B cell (primary cell): ENCODE data around the gene MARF1.

ENCODE experiments used
- CTCF ChIP-seq: fragments of 200-600 bp; IDR thresholded peaks from one replicate; pipeline ENCODE4 v1.8.0; 2022; ENCODE audit warnings: antibody characterized with exemption, mild to moderate bottlenecking
- EZH2 ChIP-seq: IDR thresholded peaks from 2 replicates; pipeline ENCODE4 v1.6.1; 2012; ENCODE audit warnings: borderline replicate concordance, low read depth, mild to moderate bottlenecking, moderate library complexity, low read length; ENCODE audit not compliant: insufficient read depth, poor library complexity, severe bottlenecking

GRCh38 chr16:15599303-15600070 is 43.5 kb downstream of the MARF1 start:
- TF ChIP-seq CTCF (no peak), EZH2 (no peak)
